Osteocyte (in vitro differentiated cells): ENCODE measurements around the gene ZBTB12. TPM values are rescaled to one million over a fixed set of nuclear protein-coding genes. Genes with fewer than 3 reads are reported as not detected.
A peak's percentile ranks its signal among the peaks of the same experiment; 100 is the strongest.

Experiments used
- DNase-seq: peaks from one replicate; pipeline ENCODE4 v3.0.0; 2021; ENCODE audit warnings: mixed read lengths; ENCODE audit not compliant: unreplicated experiment; ENCODE audit errors: extremely low spot score
- H3K27ac Mint-ChIP-seq: one replicate; pipeline ENCODE4 v1.8.0; 2021; ENCODE audit warnings: mild to moderate bottlenecking, mixed read lengths; ENCODE audit not compliant: unreplicated experiment
- H3K27me3 Mint-ChIP-seq: one replicate; pipeline ENCODE4 v1.8.0; 2021; ENCODE audit warnings: mixed read lengths; ENCODE audit not compliant: unreplicated experiment
- H3K36me3 Mint-ChIP-seq: one replicate; pipeline ENCODE4 v1.8.0; 2021; ENCODE audit warnings: mixed read lengths; ENCODE audit not compliant: unreplicated experiment
- H3K4me1 Mint-ChIP-seq: one replicate; pipeline ENCODE4 v1.8.0; 2021; ENCODE audit warnings: mixed read lengths; ENCODE audit not compliant: unreplicated experiment
- H3K4me3 Mint-ChIP-seq: one replicate; pipeline ENCODE4 v1.8.0; 2021; ENCODE audit warnings: mild to moderate bottlenecking, moderate library complexity, mixed read lengths; ENCODE audit not compliant: unreplicated experiment
- H3K9me3 Mint-ChIP-seq: one replicate; pipeline ENCODE4 v1.8.0; 2021; ENCODE audit warnings: mixed read lengths; ENCODE audit not compliant: unreplicated experiment
- CTCF ChIP-seq: fragments of 200-600 bp; sonication (generic); IDR thresholded peaks from 2 replicates; pipeline ENCODE4 v1.5.0; 2021; ENCODE audit warnings: antibody characterized with exemption, mild to moderate bottlenecking, moderate library complexity
- total RNA-seq: library from RNA; stranded (reverse); gene quantifications from 2 replicates; pipeline ENCODE4 v1.2.1, GENCODE V29; 2021

The ZBTB12 gene
- total RNA-seq, 1 donor from 2014 or later = 8.8 TPM

DNA sequence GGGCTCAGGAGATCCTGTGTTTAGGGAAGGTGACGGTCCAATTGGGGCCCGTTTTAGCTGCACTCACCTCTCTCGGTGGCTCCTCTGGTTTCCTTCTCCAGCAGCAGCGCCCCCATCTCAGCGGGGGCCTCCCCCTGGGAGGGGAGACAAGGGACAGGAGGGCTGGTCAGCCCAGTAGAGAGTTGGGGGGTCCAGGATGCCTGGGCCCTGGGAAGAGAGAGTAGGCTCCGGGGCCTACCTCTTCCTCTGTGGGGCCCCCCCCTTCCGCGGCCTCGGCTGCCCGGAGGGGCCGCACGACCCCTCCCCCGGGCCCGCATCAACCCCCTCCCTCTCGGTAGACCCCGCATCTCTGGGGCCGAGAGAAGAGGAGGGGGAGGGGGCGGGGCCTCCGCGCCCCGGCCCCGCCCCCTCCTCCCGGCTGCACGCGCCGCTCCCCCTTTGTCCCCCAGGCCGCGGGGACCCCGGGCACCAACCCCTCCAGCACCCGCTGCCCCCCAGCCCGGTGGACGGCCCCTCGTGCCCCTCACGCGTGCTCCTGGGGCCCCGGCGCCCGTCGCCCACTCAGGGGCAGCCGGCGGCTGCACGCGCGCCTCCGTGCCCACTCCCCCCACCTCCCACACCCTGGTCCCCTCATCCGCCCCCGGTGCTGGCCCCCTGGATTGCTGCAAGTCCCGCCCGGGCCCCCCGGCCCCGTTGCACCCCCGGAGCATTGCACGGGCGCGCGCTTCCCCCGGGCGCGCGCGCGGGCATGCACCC is 4.9 kb downstream of the ZBTB12 start:
- H3K27me3 Mint-ChIP-seq = no peaks in the 10 kb centered on the region
- H3K4me3 Mint-ChIP-seq = peak overlapping the region; percentile 74
- no peak for TF ChIP-seq CTCF
- DNase-seq = no peak
- no peaks in the 10 kb centered on the region for H3K9me3 Mint-ChIP-seq
- peaks cover 17% of the 10 kb centered on the region for H3K4me1 Mint-ChIP-seq
- H3K27ac Mint-ChIP-seq = peak overlapping the region; percentile 68
- peaks cover 10% of the 10 kb centered on the region for H3K36me3 Mint-ChIP-seq

DNA sequence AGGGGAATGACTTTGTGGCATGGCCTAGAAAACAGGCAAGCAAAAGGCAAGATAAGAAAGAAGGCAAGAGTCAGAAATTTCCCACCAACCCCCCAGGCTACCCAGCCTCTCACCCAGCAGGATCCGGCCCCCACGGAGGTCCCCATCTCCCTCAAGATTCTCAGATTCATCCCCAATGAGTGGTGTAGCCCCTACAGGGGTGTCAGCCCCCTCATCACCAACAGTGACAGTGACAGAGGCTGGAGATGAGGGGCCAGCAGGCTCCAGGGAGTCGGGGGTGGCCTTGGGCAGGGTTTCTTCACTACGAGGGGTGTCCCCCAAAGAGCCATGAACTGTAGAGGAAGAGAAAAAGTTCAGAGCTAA is 5.4 kb downstream of the ZBTB12 start:
- Mint-ChIP-seq H3K4me3 (peak overlapping the region; percentile 74), H3K9me3 (no peaks in the 10 kb centered on the region), H3K4me1 (peaks cover 17% of the 10 kb centered on the region), H3K27ac (peak overlapping the region; percentile 68), H3K27me3 (no peaks in the 10 kb centered on the region), H3K36me3 (peaks cover 11% of the 10 kb centered on the region)
- TF ChIP-seq CTCF = no peak
- DNase-seq = no peak

DNA sequence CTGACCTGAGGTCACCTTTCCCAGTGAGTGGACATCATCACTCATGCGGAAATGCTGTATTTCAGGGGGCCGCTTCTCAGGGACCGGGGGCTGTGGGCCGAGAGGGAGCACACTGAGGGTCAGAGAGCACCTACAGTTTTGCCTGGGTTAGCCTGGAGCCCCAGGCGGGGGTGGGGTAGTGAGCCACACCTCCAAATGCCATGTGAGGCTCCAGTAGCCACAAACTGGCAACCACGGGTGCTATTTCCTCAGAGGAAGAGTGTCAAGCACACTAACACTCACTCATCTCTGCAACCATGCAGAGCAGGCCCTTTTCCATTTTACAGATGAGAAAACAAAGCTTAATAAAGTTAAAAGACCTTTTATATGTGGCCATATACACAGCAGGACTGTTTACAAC is 9.1 kb downstream of the ZBTB12 start:
- TF ChIP-seq CTCF = no peak
- Mint-ChIP-seq H3K4me3 (no peak overlapping the region), H3K4me1 (peaks cover 5% of the 10 kb centered on the region), H3K27me3 (no peaks in the 10 kb centered on the region), H3K9me3 (no peaks in the 10 kb centered on the region), H3K27ac (no peak overlapping the region), H3K36me3 (peaks cover 23% of the 10 kb centered on the region)
- DNase-seq = no peak

- H3K9me3 Mint-ChIP-seq = no peaks in the 10 kb centered on the region
- H3K4me3 Mint-ChIP-seq = no peak overlapping the region
- no peak overlapping the region for H3K27ac Mint-ChIP-seq
- no peak for TF ChIP-seq CTCF
- no peaks in the 10 kb centered on the region for H3K4me1 Mint-ChIP-seq
- no peaks in the 10 kb centered on the region for H3K27me3 Mint-ChIP-seq
- peaks cover 33% of the 10 kb centered on the region for H3K36me3 Mint-ChIP-seq
- DNase-seq = no peak
Observed at GRCh38 chr6:31889331-31889972, 12.4 kb downstream of the ZBTB12 start.
